ENCODE results near the gene RAET1G.

GRCh38 chr6:149965194-149966020 is 42.5 kb upstream of the RAET1G start:
- TF ChIP-seq KDM5A (IDR thresholded peaks at IDR 0.05; ENCODE audit: borderline replicate concordance, low read length) (no peak), ZBTB1 (CRISPR knock-in tag; IDR thresholded peaks at IDR 0.05; ENCODE audit: borderline replicate concordance) (no peak), ZEB1 (IDR thresholded peaks at IDR 0.05; ENCODE audit: insufficient replicate concordance, low read depth) (no peak), ISL2 (CRISPR knock-in tag; IDR thresholded peaks at IDR 0.05) (no peak), FOXA3 (CRISPR knock-in tag; IDR thresholded peaks at IDR 0.05) (no peak), ZNF816 (CRISPR knock-in tag; IDR thresholded peaks at IDR 0.05; ENCODE audit: borderline replicate concordance) (no peak), MEF2D (CRISPR knock-in tag; IDR thresholded peaks at IDR 0.05) (no peak), ESRRA (CRISPR knock-in tag; IDR thresholded peaks at IDR 0.05; ENCODE audit: low read depth) (no peak), SRSF4 (IDR thresholded peaks at IDR 0.05; ENCODE audit: low read depth, low read length, poor library complexity, severe bottlenecking) (no peak), NFIC (IDR thresholded peaks at IDR 0.05; ENCODE audit: low read length) (no peak), ZKSCAN1 (IDR thresholded peaks at IDR 0.05; ENCODE audit: low read length) (no peak)
- TF ChIP-seq, protein P1, sequence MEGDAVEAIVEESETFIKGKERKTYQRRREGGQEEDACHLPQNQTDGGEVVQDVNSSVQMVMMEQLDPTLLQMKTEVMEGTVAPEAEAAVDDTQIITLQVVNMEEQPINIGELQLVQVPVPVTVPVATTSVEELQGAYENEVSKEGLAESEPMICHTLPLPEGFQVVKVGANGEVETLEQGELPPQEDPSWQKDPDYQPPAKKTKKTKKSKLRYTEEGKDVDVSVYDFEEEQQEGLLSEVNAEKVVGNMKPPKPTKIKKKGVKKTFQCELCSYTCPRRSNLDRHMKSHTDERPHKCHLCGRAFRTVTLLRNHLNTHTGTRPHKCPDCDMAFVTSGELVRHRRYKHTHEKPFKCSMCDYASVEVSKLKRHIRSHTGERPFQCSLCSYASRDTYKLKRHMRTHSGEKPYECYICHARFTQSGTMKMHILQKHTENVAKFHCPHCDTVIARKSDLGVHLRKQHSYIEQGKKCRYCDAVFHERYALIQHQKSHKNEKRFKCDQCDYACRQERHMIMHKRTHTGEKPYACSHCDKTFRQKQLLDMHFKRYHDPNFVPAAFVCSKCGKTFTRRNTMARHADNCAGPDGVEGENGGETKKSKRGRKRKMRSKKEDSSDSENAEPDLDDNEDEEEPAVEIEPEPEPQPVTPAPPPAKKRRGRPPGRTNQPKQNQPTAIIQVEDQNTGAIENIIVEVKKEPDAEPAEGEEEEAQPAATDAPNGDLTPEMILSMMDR (CRISPR knock-in tag; IDR thresholded peaks at IDR 0.05): no peak
